ENCODE measurements around the gene SULT1A2. TPM values are rescaled to one million over a fixed set of nuclear protein-coding genes. Genes with fewer than 3 reads are reported as not detected.

Gene SULT1A2
- total RNA-seq, 1 experiment from 2014 or later, result not detected

GRCh38 chr16:28590384-28591340 is 6.2 kb downstream of the SULT1A2 start:
- no peak for DNase-seq (ENCODE audit: low read depth in 1 of 2, low spot score in 2 of 2)
- Histone ChIP-seq H3K4me1 (replicated peaks) (peaks cover 6% of the 10 kb centered on the region), H3K4me3 (no peak overlapping the region), H3K36me3 (peaks cover 22% of the 10 kb centered on the region), H3K9me3 (replicated peaks) (no peaks in the 10 kb centered on the region), H3K27me3 (replicated peaks) (no peaks in the 10 kb centered on the region), H3K27ac (no peak overlapping the region)

- no peak for DNase-seq (ENCODE audit: low read depth in 1 of 2, low spot score in 2 of 2)
- Histone ChIP-seq H3K27ac (no peak overlapping the region), H3K27me3 (replicated peaks) (no peaks in the 10 kb centered on the region), H3K4me1 (replicated peaks) (peaks cover 6% of the 10 kb centered on the region), H3K9me3 (replicated peaks) (no peaks in the 10 kb centered on the region), H3K36me3 (peaks cover 26% of the 10 kb centered on the region), H3K4me3 (no peak overlapping the region)
Observed at GRCh38 chr16:28589930-28590329, 6.9 kb downstream of the SULT1A2 start.

- Histone ChIP-seq H3K4me1 (replicated peaks) (peaks cover 6% of the 10 kb centered on the region), H3K9me3 (replicated peaks) (no peaks in the 10 kb centered on the region), H3K4me3 (no peak overlapping the region), H3K27me3 (replicated peaks) (no peaks in the 10 kb centered on the region), H3K36me3 (peaks cover 26% of the 10 kb centered on the region), H3K27ac (no peak overlapping the region)
- no peak for DNase-seq (ENCODE audit: low read depth in 1 of 2, low spot score in 2 of 2)
Observed at GRCh38 chr16:28589069-28589468, 7.8 kb downstream of the SULT1A2 start.

GRCh38 chr16:28587386-28587785 is 9.5 kb downstream of the SULT1A2 start:
- H3K27ac ChIP-seq, result no peak overlapping the region
- H3K4me3 ChIP-seq, result no peak overlapping the region
- H3K4me1 ChIP-seq (replicated peaks), result peaks cover 6% of the 10 kb centered on the region
- H3K36me3 ChIP-seq, result peaks cover 26% of the 10 kb centered on the region
- no peak for DNase-seq (ENCODE audit: low read depth in 1 of 2, low spot score in 2 of 2)
- H3K27me3 ChIP-seq (replicated peaks), result no peaks in the 10 kb centered on the region
- no peaks in the 10 kb centered on the region for H3K9me3 ChIP-seq (replicated peaks)

GRCh38 chr16:28586466-28586865 is 10.4 kb downstream of the SULT1A2 start:
- peaks cover 6% of the 10 kb centered on the region for H3K4me1 ChIP-seq (replicated peaks)
- no peaks in the 10 kb centered on the region for H3K27me3 ChIP-seq (replicated peaks)
- H3K4me3 ChIP-seq, result no peak overlapping the region
- H3K27ac ChIP-seq, result no peak overlapping the region
- no peak for DNase-seq (ENCODE audit: low read depth in 1 of 2, low spot score in 2 of 2)
- peaks cover 27% of the 10 kb centered on the region for H3K36me3 ChIP-seq
- H3K9me3 ChIP-seq (replicated peaks), result no peaks in the 10 kb centered on the region

- no peak for DNase-seq (ENCODE audit: low read depth in 1 of 2, low spot score in 2 of 2)
- Histone ChIP-seq H3K36me3 (peaks cover 28% of the 10 kb centered on the region), H3K9me3 (replicated peaks) (no peaks in the 10 kb centered on the region), H3K4me3 (no peak overlapping the region), H3K4me1 (replicated peaks) (peaks cover 6% of the 10 kb centered on the region), H3K27me3 (replicated peaks) (no peaks in the 10 kb centered on the region), H3K27ac (no peak overlapping the region)
Observed at GRCh38 chr16:28585674-28586073, 11.2 kb downstream of the SULT1A2 start.

GRCh38 chr16:28580726-28581315 is 16.0 kb downstream of the SULT1A2 start:
- no peak for DNase-seq (ENCODE audit: low read depth in 1 of 2, low spot score in 2 of 2)
- H3K27me3 ChIP-seq (replicated peaks), result no peaks in the 10 kb centered on the region
- no peak overlapping the region for H3K27ac ChIP-seq
- H3K9me3 ChIP-seq (replicated peaks), result no peaks in the 10 kb centered on the region
- peaks cover 5% of the 10 kb centered on the region; the same call in 1 of the 2 replicates for H3K4me1 ChIP-seq (replicated peaks)
- H3K4me3 ChIP-seq, result no peak overlapping the region
- peaks cover 13% of the 10 kb centered on the region for H3K36me3 ChIP-seq

GRCh38 chr16:28575446-28576109 is 21.3 kb downstream of the SULT1A2 start:
- Histone ChIP-seq H3K27me3 (replicated peaks) (no peaks in the 10 kb centered on the region), H3K9me3 (replicated peaks) (no peaks in the 10 kb centered on the region), H3K36me3 (no peaks in the 10 kb centered on the region), H3K27ac (peak overlapping the region; percentile 56), H3K4me1 (replicated peaks) (peaks cover 40% of the 10 kb centered on the region), H3K4me3 (no peak overlapping the region)
- peak; percentile 82 to 84 for DNase-seq (ENCODE audit: low read depth in 1 of 2, low spot score in 2 of 2)

GRCh38 chr16:28574925-28575324 is 21.9 kb downstream of the SULT1A2 start:
- Histone ChIP-seq H3K4me1 (replicated peaks) (peaks cover 40% of the 10 kb centered on the region), H3K36me3 (no peaks in the 10 kb centered on the region), H3K27ac (peak overlapping the region; percentile 56), H3K4me3 (no peak overlapping the region), H3K27me3 (replicated peaks) (no peaks in the 10 kb centered on the region), H3K9me3 (replicated peaks) (0 out of 2 replicates have a peak, but pooled peaks cover 2% of the 10 kb centered on the region)
- no peak for DNase-seq (ENCODE audit: low read depth in 1 of 2, low spot score in 2 of 2)

GRCh38 chr16:28573738-28574718 is 22.8 kb downstream of the SULT1A2 start:
- H3K36me3 ChIP-seq, result no peaks in the 10 kb centered on the region
- DNase-seq (ENCODE audit: low read depth in 1 of 2, low spot score in 2 of 2), result no peak
- H3K4me3 ChIP-seq, result no peak overlapping the region
- H3K4me1 ChIP-seq (replicated peaks), result peaks cover 40% of the 10 kb centered on the region
- 0 out of 2 replicates have a peak, but pooled peaks cover 2% of the 10 kb centered on the region for H3K9me3 ChIP-seq (replicated peaks)
- no peak overlapping the region for H3K27ac ChIP-seq
- no peaks in the 10 kb centered on the region for H3K27me3 ChIP-seq (replicated peaks)

GRCh38 chr16:28572696-28573510 is 23.9 kb downstream of the SULT1A2 start:
- H3K36me3 ChIP-seq, result no peaks in the 10 kb centered on the region
- DNase-seq (ENCODE audit: low read depth in 1 of 2, low spot score in 2 of 2), result peak; percentile 58 to 63
- H3K4me1 ChIP-seq (replicated peaks), result peaks cover 40% of the 10 kb centered on the region
- H3K9me3 ChIP-seq (replicated peaks), result peaks cover 2% of the 10 kb centered on the region; the same call in 1 of the 2 replicates
- no peak overlapping the region for H3K27ac ChIP-seq
- H3K4me3 ChIP-seq, result no peak overlapping the region
- no peaks in the 10 kb centered on the region for H3K27me3 ChIP-seq (replicated peaks)

GRCh38 chr16:28569968-28570752 is 26.7 kb downstream of the SULT1A2 start:
- Histone ChIP-seq H3K4me1 (replicated peaks) (peaks cover 30% of the 10 kb centered on the region), H3K36me3 (peaks cover 8% of the 10 kb centered on the region), H3K27ac (no peak overlapping the region), H3K4me3 (no peak overlapping the region), H3K27me3 (replicated peaks) (no peaks in the 10 kb centered on the region), H3K9me3 (replicated peaks) (peaks cover 9% of the 10 kb centered on the region)
- no peak for DNase-seq (ENCODE audit: low read depth in 1 of 2, low spot score in 2 of 2)
